HFFc6 (cell line): Measurements from ENCODE around the gene RNU7-1. TPM values are rescaled to one million over a fixed set of nuclear protein-coding genes. Genes with fewer than 3 reads are reported as not detected.

Source experiments
- DNase-seq: peaks from one replicate; pipeline ENCODE4 v3.0.0-alpha.2; 2018
- H3K27ac Mint-ChIP-seq: 2 replicates; pipeline ENCODE4 v1.8.0; 2020; ENCODE audit warnings: mild to moderate bottlenecking, mixed read lengths
- H3K27me3 Mint-ChIP-seq: 2 replicates; pipeline ENCODE4 v1.8.0; 2021; ENCODE audit warnings: mild to moderate bottlenecking, moderate library complexity, mixed read lengths; ENCODE audit not compliant: insufficient read depth
- H3K36me3 Mint-ChIP-seq: 2 replicates; pipeline ENCODE4 v1.8.0; 2021; ENCODE audit warnings: low read depth, mixed read lengths
- H3K4me1 Mint-ChIP-seq: 2 replicates; pipeline ENCODE4 v1.8.0; 2020; ENCODE audit warnings: low read depth, mixed read lengths
- H3K4me3 Mint-ChIP-seq: 2 replicates; pipeline ENCODE4 v1.8.0; 2020; ENCODE audit warnings: mild to moderate bottlenecking, moderate library complexity, mixed read lengths
- H3K9me3 Mint-ChIP-seq: 2 replicates; pipeline ENCODE4 v1.8.0; 2020; ENCODE audit warnings: mild to moderate bottlenecking, mixed read lengths
- total RNA-seq, 6 experiments: library from RNA; stranded (reverse); fragmentation: NEBNext Ultra II Directional; extraction: Animal tissue kit (Norgen Biotek cat#: 25700); gene quantifications; 2 replicates in 1 of 6; 3 replicates in 5 of 6; pipeline ENCODE4 v1.2.3, GENCODE V29; 2021
- TF ChIP-seq, protein P1 (sequence below): fragments of 200-600 bp; sonication (generic); IDR thresholded peaks from 2 replicates; pipeline ENCODE4 v1.5.0; 2021; ENCODE audit warnings: antibody characterized with exemption, mild to moderate bottlenecking

The RNU7-1 gene
- total RNA-seq, 6 experiments from 2014 or later: not detected

DNA sequence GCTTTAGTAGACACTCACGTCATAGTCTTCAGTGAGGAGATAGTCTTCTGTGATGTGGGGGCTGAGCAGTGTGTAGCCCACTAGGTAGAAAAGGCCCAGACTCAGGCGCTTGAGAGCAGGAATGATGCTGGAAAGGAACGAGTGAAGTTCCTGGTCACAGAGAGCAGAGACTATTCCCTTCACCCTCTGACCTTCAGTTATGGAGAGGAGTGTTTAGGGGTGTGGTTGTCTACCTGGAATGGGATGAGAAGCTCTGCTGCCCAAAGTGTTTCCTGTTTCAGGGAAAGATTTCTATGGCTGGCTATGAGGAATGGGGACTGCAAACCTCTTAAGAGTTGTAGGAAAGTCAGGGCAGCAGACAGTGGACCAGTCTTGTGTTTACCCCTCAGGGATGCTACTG, 35.8 kb downstream of the RNU7-1 start:
- DNase-seq: no peak
- H3K36me3 Mint-ChIP-seq: peaks cover 5% of the 10 kb centered on the region
- no peaks in the 10 kb centered on the region for H3K4me1 Mint-ChIP-seq
- TF ChIP-seq, protein P1, sequence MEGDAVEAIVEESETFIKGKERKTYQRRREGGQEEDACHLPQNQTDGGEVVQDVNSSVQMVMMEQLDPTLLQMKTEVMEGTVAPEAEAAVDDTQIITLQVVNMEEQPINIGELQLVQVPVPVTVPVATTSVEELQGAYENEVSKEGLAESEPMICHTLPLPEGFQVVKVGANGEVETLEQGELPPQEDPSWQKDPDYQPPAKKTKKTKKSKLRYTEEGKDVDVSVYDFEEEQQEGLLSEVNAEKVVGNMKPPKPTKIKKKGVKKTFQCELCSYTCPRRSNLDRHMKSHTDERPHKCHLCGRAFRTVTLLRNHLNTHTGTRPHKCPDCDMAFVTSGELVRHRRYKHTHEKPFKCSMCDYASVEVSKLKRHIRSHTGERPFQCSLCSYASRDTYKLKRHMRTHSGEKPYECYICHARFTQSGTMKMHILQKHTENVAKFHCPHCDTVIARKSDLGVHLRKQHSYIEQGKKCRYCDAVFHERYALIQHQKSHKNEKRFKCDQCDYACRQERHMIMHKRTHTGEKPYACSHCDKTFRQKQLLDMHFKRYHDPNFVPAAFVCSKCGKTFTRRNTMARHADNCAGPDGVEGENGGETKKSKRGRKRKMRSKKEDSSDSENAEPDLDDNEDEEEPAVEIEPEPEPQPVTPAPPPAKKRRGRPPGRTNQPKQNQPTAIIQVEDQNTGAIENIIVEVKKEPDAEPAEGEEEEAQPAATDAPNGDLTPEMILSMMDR: no peak
- H3K4me3 Mint-ChIP-seq: no peak overlapping the region
- 0 out of 2 replicates have a peak, but pooled peaks cover 1% of the 10 kb centered on the region for H3K27me3 Mint-ChIP-seq
- H3K9me3 Mint-ChIP-seq: no peaks in the 10 kb centered on the region
- H3K27ac Mint-ChIP-seq: no peak overlapping the region

DNA sequence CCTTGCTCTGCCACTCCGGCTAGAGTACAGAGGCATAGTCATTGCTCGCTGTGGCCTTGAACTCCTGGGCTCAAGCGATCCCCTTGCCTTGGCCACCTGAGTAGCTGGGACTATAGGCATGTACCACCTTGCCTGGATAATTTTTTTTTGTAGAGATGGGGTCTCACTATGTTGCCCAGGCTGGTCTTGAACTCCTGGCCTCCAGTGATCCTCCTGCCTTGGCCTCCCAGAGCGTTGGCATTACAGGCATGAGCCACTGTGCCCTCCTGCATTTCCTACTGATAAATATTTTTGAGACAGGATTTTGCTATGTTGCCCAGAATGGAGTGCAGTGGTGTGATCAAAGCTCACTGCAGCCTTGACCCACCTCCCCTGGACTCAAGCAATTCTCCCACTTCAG, 36.5 kb downstream of the RNU7-1 start:
- H3K36me3 Mint-ChIP-seq: peaks cover 5% of the 10 kb centered on the region
- no peaks in the 10 kb centered on the region for H3K4me1 Mint-ChIP-seq

DNA sequence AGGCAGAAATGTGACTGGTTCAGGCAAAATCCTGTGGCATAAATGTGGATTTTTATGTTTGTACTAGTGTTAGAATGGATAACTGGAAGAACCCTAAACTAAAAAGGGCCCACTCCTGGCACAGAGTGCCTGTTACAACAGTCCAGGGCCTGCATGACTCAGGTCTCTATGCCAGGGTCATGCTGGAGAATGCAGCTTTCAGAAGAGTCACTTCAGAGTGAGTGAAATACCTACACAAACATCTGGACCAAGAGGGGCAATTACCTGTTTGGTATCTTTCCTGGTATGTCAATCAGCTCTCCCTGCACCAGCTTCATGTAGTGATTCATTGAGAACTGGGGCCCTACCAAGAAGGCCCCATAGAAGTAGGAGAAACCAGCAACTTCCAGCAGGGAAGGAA, 37.1 kb downstream of the RNU7-1 start:
- TF ChIP-seq, protein P1: no peak
- Mint-ChIP-seq H3K4me1 (no peaks in the 10 kb centered on the region), H3K9me3 (no peaks in the 10 kb centered on the region), H3K4me3 (no peak overlapping the region), H3K27me3 (0 out of 2 replicates have a peak, but pooled peaks cover 1% of the 10 kb centered on the region), H3K27ac (peak overlapping the region; percentile 24; the same call in 1 of the 2 replicates), H3K36me3 (peaks cover 5% of the 10 kb centered on the region)
- DNase-seq: no peak

More for the DNA sequence above, 36.5 kb downstream of the RNU7-1 start:
- H3K9me3 Mint-ChIP-seq: no peaks in the 10 kb centered on the region
- no peak overlapping the region for H3K27ac Mint-ChIP-seq
- TF ChIP-seq, protein P1: no peak
- H3K27me3 Mint-ChIP-seq: 0 out of 2 replicates have a peak, but pooled peaks cover 1% of the 10 kb centered on the region
- no peak for DNase-seq
- no peak overlapping the region for H3K4me3 Mint-ChIP-seq

DNA sequence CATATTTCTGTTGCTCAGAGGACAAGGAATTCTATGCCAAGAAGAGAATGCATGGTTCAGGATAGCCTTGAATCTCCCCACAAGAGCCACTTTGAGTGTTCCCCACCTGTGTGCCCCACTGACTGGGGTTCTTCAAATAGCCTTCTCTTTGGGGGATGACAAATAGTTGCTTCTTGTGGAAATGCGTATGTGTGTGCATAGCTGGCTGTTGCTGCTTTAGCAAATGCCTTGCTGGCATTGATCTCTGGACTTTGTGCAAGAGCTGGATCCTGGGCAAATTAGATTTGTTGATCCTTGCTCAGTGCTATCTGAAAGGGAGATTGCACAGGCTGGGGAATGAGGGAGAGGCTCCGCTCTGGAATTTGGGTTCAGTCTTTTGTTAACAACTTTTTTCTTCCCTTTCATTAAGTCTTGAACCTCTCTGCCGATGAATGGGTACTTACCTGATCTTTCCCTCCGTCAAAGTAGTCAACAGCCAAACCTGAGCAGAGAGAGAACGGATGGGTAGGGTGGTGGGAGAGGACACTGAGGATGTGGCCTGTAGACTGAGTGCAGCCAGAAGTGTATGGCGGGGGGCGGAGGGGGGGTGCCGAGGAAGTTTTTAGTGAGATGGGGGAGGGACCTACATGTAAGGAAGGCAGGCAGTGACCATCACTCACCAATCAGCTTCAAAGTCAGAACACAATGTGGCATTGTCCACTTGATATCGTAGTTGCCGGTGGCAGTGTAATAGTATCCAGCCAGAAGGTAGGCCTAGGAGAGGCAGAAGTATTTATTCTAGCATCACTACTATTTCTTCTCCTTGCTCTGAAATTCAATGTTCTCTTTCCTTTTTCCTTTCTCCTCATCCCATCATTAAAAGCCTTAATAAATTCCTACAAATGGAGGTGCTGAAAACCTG, 37.8 kb downstream of the RNU7-1 start:
- no peak for DNase-seq
- Mint-ChIP-seq H3K4me3 (no peak overlapping the region), H3K27ac (peak overlapping the region; percentile 24; the same call in 1 of the 2 replicates), H3K4me1 (no peaks in the 10 kb centered on the region), H3K9me3 (no peaks in the 10 kb centered on the region), H3K27me3 (no peaks in the 10 kb centered on the region), H3K36me3 (peaks cover 5% of the 10 kb centered on the region)
- TF ChIP-seq, protein P1: no peak

DNA sequence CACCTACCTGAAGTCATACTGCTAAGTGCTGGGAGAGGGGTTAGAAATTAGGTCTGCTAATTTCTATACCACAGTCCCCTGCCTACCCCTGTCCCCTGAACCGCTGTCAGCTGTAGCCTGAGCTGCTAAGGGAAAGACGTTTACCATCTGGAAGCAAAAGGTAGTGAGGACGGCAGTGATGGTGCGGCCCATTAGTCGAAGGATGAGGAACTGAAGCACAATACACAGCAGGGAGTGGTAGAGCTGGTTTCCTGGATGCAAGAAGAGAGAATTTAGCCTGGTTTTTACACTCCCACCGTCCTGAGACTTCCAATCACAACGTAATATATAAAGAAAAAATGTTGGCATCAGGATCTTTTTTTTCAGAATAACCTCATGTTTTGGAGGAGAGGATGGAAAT, 38.9 kb downstream of the RNU7-1 start:
- Mint-ChIP-seq H3K4me1 (no peaks in the 10 kb centered on the region), H3K27me3 (no peaks in the 10 kb centered on the region), H3K4me3 (no peak overlapping the region), H3K36me3 (peaks cover 5% of the 10 kb centered on the region; the same call in 1 of the 2 replicates), H3K27ac (no peak overlapping the region), H3K9me3 (no peaks in the 10 kb centered on the region)
- TF ChIP-seq, protein P1: no peak
- DNase-seq: no peak
